Activated T-cell treated with anti-CD3 and anti-CD28 coated beads, Interleukin-2, amount 50 U/mL, for 72 hours (primary cell): ENCODE measurements around the gene GTF2H3. TPM values are rescaled to one million over a fixed set of nuclear protein-coding genes. Genes with fewer than 3 reads are reported as not detected.

Experiments
- ATAC-seq, 2 donors: fragments of 150-1000 bp; cut with Tn5 transposase; replicated peaks in 1 of 2; 2 replicates each; pipeline ENCODE4 v1.10.0; 2021; ENCODE audit warnings: moderate library complexity in 2 of 2, mild to moderate bottlenecking in 1 of 2
- DNase-seq, 2 donors: peaks; one replicate each; pipeline ENCODE4 v3.0.0; 2021 to 2022; ENCODE audit warnings: mixed read lengths in 1 of 2
- H3K27ac Mint-ChIP-seq: one replicate; pipeline ENCODE4 v1.8.0; 2022; ENCODE audit warnings: mild to moderate bottlenecking, moderate library complexity, mixed read lengths
- H3K27me3 Mint-ChIP-seq: one replicate; pipeline ENCODE4 v1.8.0; 2022; ENCODE audit warnings: low read depth, mixed read lengths
- H3K36me3 Mint-ChIP-seq, 2 donors: one replicate each; pipeline ENCODE4 v1.8.0; 2022; ENCODE audit warnings: mixed read lengths in 2 of 2, mild to moderate bottlenecking in 1 of 2; ENCODE audit not compliant: insufficient read depth in 2 of 2
- H3K4me1 Mint-ChIP-seq: one replicate; pipeline ENCODE4 v1.8.0; 2022; ENCODE audit warnings: low read depth, mixed read lengths
- H3K4me3 Mint-ChIP-seq, 2 donors: one replicate each; pipeline ENCODE4 v1.8.0; 2022; ENCODE audit warnings: mild to moderate bottlenecking in 2 of 2, mixed read lengths in 2 of 2, moderate library complexity in 2 of 2
- H3K9me3 Mint-ChIP-seq, 2 donors: one replicate each; pipeline ENCODE4 v1.8.0; 2022; ENCODE audit warnings: mixed read lengths in 2 of 2
- total RNA-seq, 2 donors: library from RNA; stranded (reverse); gene quantifications; one replicate each; pipeline ENCODE4 v1.2.3, GENCODE V29; 2022

GTF2H3 gene
- total RNA-seq, 2 donors from 2014 or later = 56.0 to 66.7 TPM

GRCh38 chr12:123690191-123690840 is 56.7 kb downstream of the GTF2H3 start:
- Mint-ChIP-seq H3K9me3 (no peaks in the 10 kb centered on the region), H3K27me3 (no peaks in the 10 kb centered on the region), H3K4me1 (no peaks in the 10 kb centered on the region), H3K27ac (no peak overlapping the region), H3K36me3 (peaks cover 0 to 5% of the 10 kb centered on the region in 2 donors), H3K4me3 (no peak overlapping the region)
- ATAC-seq (no peak), DNase-seq (no peak)

- H3K9me3 Mint-ChIP-seq = no peaks in the 10 kb centered on the region
- no peaks in the 10 kb centered on the region for H3K4me1 Mint-ChIP-seq
Observed at GRCh38 chr12:123696207-123696606, 62.6 kb downstream of the GTF2H3 start.

DNA sequence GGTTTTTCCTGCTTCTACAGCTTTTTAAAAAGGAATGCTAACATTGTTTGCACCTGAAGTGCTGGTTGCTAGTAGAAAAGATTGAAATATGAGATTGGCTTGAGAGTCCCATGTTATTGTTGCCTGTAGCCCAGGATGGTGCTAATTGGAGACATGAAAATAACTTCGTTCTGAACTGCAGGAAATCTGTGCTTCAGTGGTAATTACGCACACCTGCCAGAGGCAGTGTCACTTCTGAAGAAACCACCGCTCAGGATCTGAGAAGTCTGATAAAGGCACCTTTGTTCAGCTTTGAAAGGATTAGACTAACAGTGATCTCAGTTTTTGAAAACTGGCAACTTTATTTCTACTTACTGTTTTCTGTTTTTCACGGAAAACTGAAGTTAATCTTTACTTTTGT is 63.0 kb downstream of the GTF2H3 start:
- no peaks in the 10 kb centered on the region for H3K27me3 Mint-ChIP-seq
- no peaks in the 10 kb centered on the region for H3K9me3 Mint-ChIP-seq
- no peaks in the 10 kb centered on the region for H3K4me1 Mint-ChIP-seq
- ATAC-seq (no peak), DNase-seq (no peak)
- no peak overlapping the region for H3K27ac Mint-ChIP-seq
- H3K36me3 Mint-ChIP-seq = peaks cover 0 to 3% of the 10 kb centered on the region in 2 donors
- H3K4me3 Mint-ChIP-seq = no peak overlapping the region

More at GRCh38 chr12:123696207-123696606, 62.6 kb downstream of the GTF2H3 start:
- Mint-ChIP-seq H3K27me3 (no peaks in the 10 kb centered on the region), H3K4me3 (no peak overlapping the region), H3K36me3 (peaks cover 0 to 5% of the 10 kb centered on the region in 2 donors), H3K27ac (no peak overlapping the region)
- ATAC-seq (no peak), DNase-seq (no peak)

DNA sequence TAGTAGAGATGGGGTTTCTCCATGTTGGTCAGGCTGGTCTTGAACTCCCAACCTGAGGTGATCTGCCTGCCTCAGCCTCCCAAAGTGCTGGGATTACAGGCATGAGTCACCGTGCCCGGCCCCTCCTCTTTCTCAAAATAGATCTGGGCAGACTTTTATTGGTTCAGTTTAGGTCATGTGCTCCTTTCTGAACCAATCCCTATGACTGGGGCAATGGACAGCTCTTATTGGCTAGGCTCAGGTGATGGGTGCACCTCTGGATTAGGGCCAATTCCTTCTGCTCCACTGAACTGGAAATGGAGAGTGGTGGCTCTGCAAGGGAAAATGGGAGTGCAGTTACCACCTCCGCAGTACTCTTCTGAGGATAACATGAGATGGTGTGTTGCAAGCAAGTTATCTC is 72.3 kb downstream of the GTF2H3 start:
- peaks cover 0 to 6% of the 10 kb centered on the region in 2 donors for H3K36me3 Mint-ChIP-seq
- H3K27me3 Mint-ChIP-seq = no peaks in the 10 kb centered on the region
- H3K27ac Mint-ChIP-seq = no peak overlapping the region
- no peak for DNase-seq
- H3K9me3 Mint-ChIP-seq = no peaks in the 10 kb centered on the region
- H3K4me1 Mint-ChIP-seq = peaks cover 3% of the 10 kb centered on the region
- no peak overlapping the region for H3K4me3 Mint-ChIP-seq
- no peak for ATAC-seq

GRCh38 chr12:123707466-123707865 is 73.8 kb downstream of the GTF2H3 start:
- H3K27ac Mint-ChIP-seq = no peak overlapping the region
- H3K9me3 Mint-ChIP-seq = no peaks in the 10 kb centered on the region
- H3K4me1 Mint-ChIP-seq = peaks cover 5% of the 10 kb centered on the region
- H3K27me3 Mint-ChIP-seq = no peaks in the 10 kb centered on the region
- H3K36me3 Mint-ChIP-seq = peaks cover 0 to 3% of the 10 kb centered on the region in 2 donors
- H3K4me3 Mint-ChIP-seq = no peak overlapping the region
- no peak for ATAC-seq
- DNase-seq = no peak

Other genes with a start within 250 kb of the GTF2H3 start
- 10 to 100 TPM; 67.4 to 83.7 TPM for gene KMT5A, start 249.7 kb upstream of the GTF2H3 start, total RNA-seq
- gene RILPL2, start 197.1 kb upstream of the GTF2H3 start, total RNA-seq = 10 to 100 TPM; 13.6 to 13.9 TPM
- gene SNRNP35, start 175.7 kb upstream of the GTF2H3 start, total RNA-seq = 10 to 100 TPM; 38.2 to 42.3 TPM
- 1 to 10 TPM; 5.4 TPM for gene RILPL1, start 100.1 kb upstream of the GTF2H3 start, total RNA-seq
- gene TMED2, start 49.3 kb upstream of the GTF2H3 start, total RNA-seq = 100 to 1,000 TPM; 177 to 192 TPM
- 10 to 100 TPM; 25.6 to 36.2 TPM for gene DDX55, start 31.7 kb upstream of the GTF2H3 start, total RNA-seq
- gene EIF2B1, start 143 bp upstream of the GTF2H3 start, total RNA-seq = 10 to 100 TPM; 58.1 to 76.7 TPM
- gene TCTN2, start 37.3 kb downstream of the GTF2H3 start, total RNA-seq = 1 to 10 TPM; 5.9 to 8.0 TPM
- gene ATP6V0A2, start 78.5 kb downstream of the GTF2H3 start, total RNA-seq = 100 to 1,000 TPM; 125 to 140 TPM
- gene DNAH10, start 128.5 kb downstream of the GTF2H3 start, total RNA-seq = under 1 TPM; 0.44 to 0.46 TPM